HepG2 (cell line): ENCODE results near the gene GMFB. TPM values are rescaled to one million over a fixed set of nuclear protein-coding genes. Genes with fewer than 3 reads are reported as not detected.

Experiments
- ETV6 ChIP-seq: sonication (generic); formaldehyde crosslinking; conservative IDR thresholded peaks from 2 replicates; pipeline ENCODE4 v1.4.0; 2020; ENCODE audit warnings: missing genetic modification reagents
- FOSL2 ChIP-seq: sonication (generic); formaldehyde crosslinking; IDR thresholded peaks from 2 replicates; pipeline ENCODE4 v1.4.0; 2020; ENCODE audit warnings: missing genetic modification reagents
- MAFK ChIP-seq, 2 experiments: IDR thresholded peaks in 1 of 2; conservative IDR thresholded peaks in 1 of 2; 2 replicates each; pipeline ENCODE4 v1.6.1; 2011; ENCODE audit warnings: improper control_type of control experiment in 2 of 2, low read length in 2 of 2
- SOX6 ChIP-seq, 2 experiments: fragments of 450-650 bp in 1 of 2; sonication (generic) in 1 of 2; formaldehyde crosslinking in 1 of 2; IDR thresholded peaks; 2 replicates each; pipeline versions ENCODE4 v1.4.0 to v1.6.1; 2017 to 2020; ENCODE audit warnings: antibody characterized with exemption in 1 of 2, mild to moderate bottlenecking in 1 of 2, missing genetic modification reagents in 1 of 2
- ZNF557 ChIP-seq: sonication (generic); formaldehyde crosslinking; IDR thresholded peaks from 2 replicates; pipeline ENCODE4 v1.4.0; 2020; ENCODE audit warnings: missing genetic modification reagents
- ZNF674 ChIP-seq: sonication (generic); formaldehyde crosslinking; IDR thresholded peaks from 2 replicates; pipeline ENCODE4 v1.5.0; 2020; ENCODE audit warnings: low read depth, mild to moderate bottlenecking, missing genetic modification reagents
- polyA plus RNA-seq, 8 experiments: library from polyadenylated mRNA; depleted of rRNA in 3 of 8; stranded (reverse) in 7 of 8; unstranded in 1 of 8; fragments of >200 nt; fragmentation: Illumina TruSeq in 4 of 8; extraction: Trizol in 4 of 8; gene quantifications; 2 replicates each; pipeline versions ENCODE4 v1.2.1 to v1.2.3, GENCODE V29; 2011 to 2016; ENCODE audit warnings: low read depth in 4 of 8, missing spikeins in 1 of 8, mixed read lengths in 1 of 8; ENCODE audit not compliant: insufficient read depth in 1 of 8
- total RNA-seq, 5 experiments: library from RNA; depleted of rRNA; stranded (reverse); fragments of >200 nt; fragmentation: Illumina TruSeq; extraction: Trizol; gene quantifications; 2 replicates each; pipeline ENCODE4 v1.2.3, GENCODE V29; 2016; ENCODE audit warnings: low read depth in 1 of 5
- TF ChIP-seq, protein P1 (sequence below): sonication (generic); formaldehyde crosslinking; IDR thresholded peaks from 2 replicates; pipeline ENCODE4 v1.8.1; 2023; ENCODE audit warnings: mild to moderate bottlenecking, missing genetic modification reagents
- TF ChIP-seq, protein P2 (sequence below): sonication (generic); formaldehyde crosslinking; IDR thresholded peaks from 2 replicates; pipeline ENCODE4 v1.4.0; 2020; ENCODE audit warnings: missing genetic modification reagents, borderline replicate concordance
- TF ChIP-seq, protein P3 (sequence below): sonication (generic); formaldehyde crosslinking; IDR thresholded peaks from 2 replicates; pipeline ENCODE4 v1.5.1; 2020; ENCODE audit warnings: mild to moderate bottlenecking, missing genetic modification reagents, moderate library complexity
- TF ChIP-seq, protein P4 (sequence below): sonication (generic); formaldehyde crosslinking; IDR thresholded peaks from 2 replicates; pipeline ENCODE4 v1.5.0; 2020; ENCODE audit warnings: missing genetic modification reagents
- TF ChIP-seq, protein P5 (sequence below): sonication (generic); formaldehyde crosslinking; IDR thresholded peaks from 2 replicates; pipeline ENCODE4 v1.4.0; 2020; ENCODE audit warnings: missing genetic modification reagents, mild to moderate bottlenecking, borderline replicate concordance
- TF ChIP-seq, protein P6 (sequence below): sonication (generic); formaldehyde crosslinking; conservative IDR thresholded peaks from 2 replicates; pipeline ENCODE4 v1.8.0; 2022; ENCODE audit warnings: missing genetic modification reagents

Gene GMFB
- total and polyA plus RNA-seq, 2 of the 13 experiments (the other 11 are each of a cell fraction or from before 2014, with no cell fraction given), result 17.3 to 68.2 TPM

DNA sequence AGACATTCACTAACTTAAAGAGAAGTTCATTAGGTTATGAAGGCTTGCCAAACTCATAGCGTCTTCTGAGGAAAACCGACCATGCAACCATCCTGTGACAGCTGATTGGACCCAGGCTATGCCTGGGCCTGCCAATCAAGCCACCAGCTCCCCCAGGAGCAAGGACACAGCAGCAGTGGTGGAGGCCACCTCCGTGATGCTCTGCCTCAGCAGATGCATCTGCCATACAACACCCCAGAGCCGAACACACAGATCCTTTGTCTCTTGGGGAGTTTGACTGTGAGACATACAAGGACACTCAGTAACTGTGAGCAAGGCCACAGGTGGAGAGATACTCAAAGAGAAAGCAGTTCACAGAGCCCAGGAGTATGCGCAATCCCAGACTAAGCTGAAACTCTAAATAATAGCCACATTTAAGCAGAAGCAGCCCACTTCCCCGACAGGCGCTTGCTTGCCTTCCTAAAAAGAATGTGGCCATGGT, 37.6 kb downstream of the GMFB start (continued):
- TF ChIP-seq, protein P1, sequence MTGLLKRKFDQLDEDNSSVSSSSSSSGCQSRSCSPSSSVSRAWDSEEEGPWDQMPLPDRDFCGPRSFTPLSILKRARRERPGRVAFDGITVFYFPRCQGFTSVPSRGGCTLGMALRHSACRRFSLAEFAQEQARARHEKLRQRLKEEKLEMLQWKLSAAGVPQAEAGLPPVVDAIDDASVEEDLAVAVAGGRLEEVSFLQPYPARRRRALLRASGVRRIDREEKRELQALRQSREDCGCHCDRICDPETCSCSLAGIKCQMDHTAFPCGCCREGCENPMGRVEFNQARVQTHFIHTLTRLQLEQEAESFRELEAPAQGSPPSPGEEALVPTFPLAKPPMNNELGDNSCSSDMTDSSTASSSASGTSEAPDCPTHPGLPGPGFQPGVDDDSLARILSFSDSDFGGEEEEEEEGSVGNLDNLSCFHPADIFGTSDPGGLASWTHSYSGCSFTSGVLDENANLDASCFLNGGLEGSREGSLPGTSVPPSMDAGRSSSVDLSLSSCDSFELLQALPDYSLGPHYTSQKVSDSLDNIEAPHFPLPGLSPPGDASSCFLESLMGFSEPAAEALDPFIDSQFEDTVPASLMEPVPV (CRISPR knock-in tag), result no peak
- no peak for TF ChIP-seq SOX6 (IDR thresholded peaks at IDR 0.05)
- TF ChIP-seq SOX6 (CRISPR knock-in tag; IDR thresholded peaks at IDR 0.05), result peak; percentile 63
- TF ChIP-seq, protein P2, sequence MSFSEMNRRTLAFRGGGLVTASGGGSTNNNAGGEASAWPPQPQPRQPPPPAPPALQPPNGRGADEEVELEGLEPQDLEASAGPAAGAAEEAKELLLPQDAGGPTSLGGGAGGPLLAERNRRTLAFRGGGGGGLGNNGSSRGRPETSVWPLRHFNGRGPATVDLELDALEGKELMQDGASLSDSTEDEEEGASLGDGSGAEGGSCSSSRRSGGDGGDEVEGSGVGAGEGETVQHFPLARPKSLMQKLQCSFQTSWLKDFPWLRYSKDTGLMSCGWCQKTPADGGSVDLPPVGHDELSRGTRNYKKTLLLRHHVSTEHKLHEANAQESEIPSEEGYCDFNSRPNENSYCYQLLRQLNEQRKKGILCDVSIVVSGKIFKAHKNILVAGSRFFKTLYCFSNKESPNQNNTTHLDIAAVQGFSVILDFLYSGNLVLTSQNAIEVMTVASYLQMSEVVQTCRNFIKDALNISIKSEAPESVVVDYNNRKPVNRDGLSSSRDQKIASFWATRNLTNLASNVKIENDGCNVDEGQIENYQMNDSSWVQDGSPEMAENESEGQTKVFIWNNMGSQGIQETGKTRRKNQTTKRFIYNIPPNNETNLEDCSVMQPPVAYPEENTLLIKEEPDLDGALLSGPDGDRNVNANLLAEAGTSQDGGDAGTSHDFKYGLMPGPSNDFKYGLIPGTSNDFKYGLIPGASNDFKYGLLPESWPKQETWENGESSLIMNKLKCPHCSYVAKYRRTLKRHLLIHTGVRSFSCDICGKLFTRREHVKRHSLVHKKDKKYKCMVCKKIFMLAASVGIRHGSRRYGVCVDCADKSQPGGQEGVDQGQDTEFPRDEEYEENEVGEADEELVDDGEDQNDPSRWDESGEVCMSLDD, result no peak
- TF ChIP-seq, protein P3, sequence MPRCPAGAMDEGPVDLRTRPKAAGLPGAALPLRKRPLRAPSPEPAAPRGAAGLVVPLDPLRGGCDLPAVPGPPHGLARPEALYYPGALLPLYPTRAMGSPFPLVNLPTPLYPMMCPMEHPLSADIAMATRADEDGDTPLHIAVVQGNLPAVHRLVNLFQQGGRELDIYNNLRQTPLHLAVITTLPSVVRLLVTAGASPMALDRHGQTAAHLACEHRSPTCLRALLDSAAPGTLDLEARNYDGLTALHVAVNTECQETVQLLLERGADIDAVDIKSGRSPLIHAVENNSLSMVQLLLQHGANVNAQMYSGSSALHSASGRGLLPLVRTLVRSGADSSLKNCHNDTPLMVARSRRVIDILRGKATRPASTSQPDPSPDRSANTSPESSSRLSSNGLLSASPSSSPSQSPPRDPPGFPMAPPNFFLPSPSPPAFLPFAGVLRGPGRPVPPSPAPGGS (CRISPR knock-in tag), result no peak
- TF ChIP-seq MAFK (conservative IDR thresholded peaks at IDR 0.05 in 1 of 2, IDR thresholded peaks at IDR 0.05 in 1 of 2; ENCODE audit: low read length in 2 of 2), result no peak
- TF ChIP-seq, protein P4, sequence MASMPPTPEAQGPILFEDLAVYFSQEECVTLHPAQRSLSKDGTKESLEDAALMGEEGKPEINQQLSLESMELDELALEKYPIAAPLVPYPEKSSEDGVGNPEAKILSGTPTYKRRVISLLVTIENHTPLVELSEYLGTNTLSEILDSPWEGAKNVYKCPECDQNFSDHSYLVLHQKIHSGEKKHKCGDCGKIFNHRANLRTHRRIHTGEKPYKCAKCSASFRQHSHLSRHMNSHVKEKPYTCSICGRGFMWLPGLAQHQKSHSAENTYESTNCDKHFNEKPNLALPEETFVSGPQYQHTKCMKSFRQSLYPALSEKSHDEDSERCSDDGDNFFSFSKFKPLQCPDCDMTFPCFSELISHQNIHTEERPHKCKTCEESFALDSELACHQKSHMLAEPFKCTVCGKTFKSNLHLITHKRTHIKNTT, result no peak
- TF ChIP-seq, protein P5, sequence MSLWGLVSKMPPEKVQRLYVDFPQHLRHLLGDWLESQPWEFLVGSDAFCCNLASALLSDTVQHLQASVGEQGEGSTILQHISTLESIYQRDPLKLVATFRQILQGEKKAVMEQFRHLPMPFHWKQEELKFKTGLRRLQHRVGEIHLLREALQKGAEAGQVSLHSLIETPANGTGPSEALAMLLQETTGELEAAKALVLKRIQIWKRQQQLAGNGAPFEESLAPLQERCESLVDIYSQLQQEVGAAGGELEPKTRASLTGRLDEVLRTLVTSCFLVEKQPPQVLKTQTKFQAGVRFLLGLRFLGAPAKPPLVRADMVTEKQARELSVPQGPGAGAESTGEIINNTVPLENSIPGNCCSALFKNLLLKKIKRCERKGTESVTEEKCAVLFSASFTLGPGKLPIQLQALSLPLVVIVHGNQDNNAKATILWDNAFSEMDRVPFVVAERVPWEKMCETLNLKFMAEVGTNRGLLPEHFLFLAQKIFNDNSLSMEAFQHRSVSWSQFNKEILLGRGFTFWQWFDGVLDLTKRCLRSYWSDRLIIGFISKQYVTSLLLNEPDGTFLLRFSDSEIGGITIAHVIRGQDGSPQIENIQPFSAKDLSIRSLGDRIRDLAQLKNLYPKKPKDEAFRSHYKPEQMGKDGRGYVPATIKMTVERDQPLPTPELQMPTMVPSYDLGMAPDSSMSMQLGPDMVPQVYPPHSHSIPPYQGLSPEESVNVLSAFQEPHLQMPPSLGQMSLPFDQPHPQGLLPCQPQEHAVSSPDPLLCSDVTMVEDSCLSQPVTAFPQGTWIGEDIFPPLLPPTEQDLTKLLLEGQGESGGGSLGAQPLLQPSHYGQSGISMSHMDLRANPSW (CRISPR knock-in tag), result no peak
- TF ChIP-seq ETV6, result no peak
- no peak for TF ChIP-seq ZNF674 (CRISPR knock-in tag)
- TF ChIP-seq, protein P6, sequence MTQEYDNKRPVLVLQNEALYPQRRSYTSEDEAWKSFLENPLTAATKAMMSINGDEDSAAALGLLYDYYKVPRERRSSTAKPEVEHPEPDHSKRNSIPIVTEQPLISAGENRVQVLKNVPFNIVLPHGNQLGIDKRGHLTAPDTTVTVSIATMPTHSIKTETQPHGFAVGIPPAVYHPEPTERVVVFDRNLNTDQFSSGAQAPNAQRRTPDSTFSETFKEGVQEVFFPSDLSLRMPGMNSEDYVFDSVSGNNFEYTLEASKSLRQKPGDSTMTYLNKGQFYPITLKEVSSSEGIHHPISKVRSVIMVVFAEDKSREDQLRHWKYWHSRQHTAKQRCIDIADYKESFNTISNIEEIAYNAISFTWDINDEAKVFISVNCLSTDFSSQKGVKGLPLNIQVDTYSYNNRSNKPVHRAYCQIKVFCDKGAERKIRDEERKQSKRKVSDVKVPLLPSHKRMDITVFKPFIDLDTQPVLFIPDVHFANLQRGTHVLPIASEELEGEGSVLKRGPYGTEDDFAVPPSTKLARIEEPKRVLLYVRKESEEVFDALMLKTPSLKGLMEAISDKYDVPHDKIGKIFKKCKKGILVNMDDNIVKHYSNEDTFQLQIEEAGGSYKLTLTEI (CRISPR knock-in tag), result no peak
- TF ChIP-seq FOSL2 (CRISPR knock-in tag), result 0 out of 2 replicates have a peak, but pooled peaks have one; percentile 17
- TF ChIP-seq ZNF557, result no peak
